Hepatocyte (in vitro differentiated cells): ENCODE measurements around the gene PDGFRB. TPM values are rescaled to one million over a fixed set of nuclear protein-coding genes. Genes with fewer than 3 reads are reported as not detected.
A peak's percentile ranks its signal among the peaks of the same experiment; 100 is the strongest.

Source experiments
- DNase-seq: peaks from one replicate; pipeline ENCODE4 v3.0.0-alpha.2; 2016; ENCODE audit warnings: low spot score
- H2AFZ ChIP-seq: fragments of 200-600 bp; sonication (generic); 2 replicates; pipeline ENCODE4 v1.6.0; 2016; ENCODE audit warnings: antibody characterized with exemption, mild to moderate bottlenecking
- H3K27ac ChIP-seq: fragments of 200-600 bp; sonication (generic); 2 replicates; pipeline ENCODE4 v1.5.1; 2016; ENCODE audit warnings: mild to moderate bottlenecking
- H3K27me3 ChIP-seq: fragments of 200-600 bp; sonication (generic); 2 replicates; pipeline ENCODE4 v1.6.1; 2016
- H3K36me3 ChIP-seq: fragments of 200-600 bp; sonication (generic); replicated peaks from 2 replicates; pipeline ENCODE4 v1.5.1; 2016; ENCODE audit warnings: low read depth; ENCODE audit not compliant: insufficient read depth
- H3K4me1 ChIP-seq: fragments of 200-600 bp; sonication (generic); 2 replicates; pipeline ENCODE4 v1.5.1; 2016; ENCODE audit warnings: mild to moderate bottlenecking, moderate library complexity; ENCODE audit not compliant: insufficient read depth
- H3K4me2 ChIP-seq: fragments of 200-600 bp; sonication (generic); 2 replicates; pipeline ENCODE4 v1.6.0; 2016
- H3K4me3 ChIP-seq: fragments of 200-600 bp; sonication (generic); 2 replicates; pipeline ENCODE4 v1.5.1; 2016; ENCODE audit warnings: mild to moderate bottlenecking
- H3K79me2 ChIP-seq: fragments of 200-600 bp; sonication (generic); 2 replicates; pipeline ENCODE4 v1.6.0; 2017; ENCODE audit warnings: mild to moderate bottlenecking
- H3K9me2 ChIP-seq: fragments of 200-600 bp; sonication (generic); replicated peaks from 2 replicates; pipeline ENCODE4 v1.6.0; 2017; ENCODE audit warnings: mild to moderate bottlenecking; ENCODE audit not compliant: insufficient read depth
- H3K9me3 ChIP-seq: fragments of 200-600 bp; sonication (generic); 2 replicates; pipeline ENCODE4 v1.5.1; 2016; ENCODE audit warnings: low read depth, mild to moderate bottlenecking
- H4K20me1 ChIP-seq: fragments of 200-600 bp; sonication (generic); 2 replicates; pipeline ENCODE4 v1.6.0; 2016; ENCODE audit warnings: mild to moderate bottlenecking; ENCODE audit not compliant: insufficient read depth, poor library complexity, severe bottlenecking
- EZH2 ChIP-seq: fragments of 200-600 bp; sonication (generic); IDR thresholded peaks from 2 replicates; pipeline ENCODE4 v1.6.1; 2016; ENCODE audit warnings: antibody characterized with exemption, mild to moderate bottlenecking, borderline replicate concordance
- EZH2phosphoT487 ChIP-seq: fragments of 200-600 bp; sonication (generic); IDR thresholded peaks from one replicate; pipeline ENCODE4 v1.6.1; 2018; ENCODE audit warnings: antibody characterized with exemption, mild to moderate bottlenecking, low read depth, moderate library complexity; ENCODE audit not compliant: unreplicated experiment, severe bottlenecking
- WGBS: methylation state at CpG from one replicate; pipeline ENCODE4 v1.1.6; 2016; ENCODE audit warnings: low lambda C conversion rate; ENCODE audit errors: missing lambda C conversion rate; 5-methylcytosine and 5-hydroxymethylcytosine counted together
- polyA plus RNA-seq: library from polyadenylated mRNA; unstranded; fragments of >200 nt; fragmentation: Nextera tagmentation; extraction: Ambion mirVana; gene quantifications from 2 replicates; pipeline ENCODE4 v1.2.1, GENCODE V29; 2016
- total RNA-seq: library from RNA; depleted of rRNA; stranded (reverse); fragments of >200 nt; gene quantifications from 2 replicates; pipeline ENCODE4 v1.2.3, GENCODE V29; 2014
- TF ChIP-seq, protein P1 (sequence below): fragments of 200-600 bp; sonication (generic); IDR thresholded peaks from 2 replicates; pipeline ENCODE4 v1.5.1; 2016; ENCODE audit warnings: antibody characterized with exemption, mild to moderate bottlenecking; ENCODE audit not compliant: poor library complexity

The PDGFRB gene
- total and polyA plus RNA-seq, 2 experiments from 2014 or later: 55.1 to 55.2 TPM

DNA sequence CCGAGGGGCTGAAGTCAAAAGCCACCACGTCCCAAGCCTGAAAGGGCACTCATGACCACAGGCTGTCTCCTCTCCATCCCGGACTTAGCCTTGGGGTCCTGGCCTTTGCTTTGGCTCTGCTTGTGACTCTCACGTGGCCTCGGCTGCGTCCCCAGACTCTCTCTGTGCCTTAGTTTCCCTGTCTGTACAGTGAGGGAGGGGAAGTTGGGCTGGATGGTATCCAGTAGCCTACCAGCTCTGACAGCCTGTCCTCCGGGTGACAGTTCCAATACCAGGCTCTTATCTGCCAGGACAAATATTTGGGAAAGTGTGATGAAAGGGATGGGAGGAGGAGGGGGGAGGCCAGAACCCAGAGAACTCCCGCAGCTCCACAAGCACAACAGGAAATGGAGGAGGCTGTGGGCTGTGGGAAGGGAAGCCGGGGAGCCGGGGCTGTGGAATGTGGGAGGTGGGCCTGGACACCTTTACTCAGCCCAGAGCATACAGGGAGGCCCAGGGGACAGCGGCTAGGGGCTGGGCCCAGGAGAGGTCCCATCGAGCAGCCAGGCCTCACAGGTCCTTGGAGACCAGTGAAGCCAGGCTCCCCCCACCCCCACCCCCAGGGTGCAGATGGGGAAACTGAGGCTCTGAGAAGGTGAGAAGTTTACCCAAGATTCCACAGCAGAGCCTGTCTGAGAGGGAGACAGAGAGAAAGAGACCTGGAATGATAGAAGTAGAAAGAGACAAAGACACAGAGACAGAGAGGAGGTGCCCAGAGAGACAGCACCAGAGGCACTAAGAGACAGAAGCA, 18.3 kb downstream of the PDGFRB start:
- peak; percentile 52 for DNase-seq
- Histone ChIP-seq H3K4me3 (no peak overlapping the region), H4K20me1 (no peaks in the 10 kb centered on the region), H3K36me3 (no peaks in the 10 kb centered on the region), H3K9me3 (no peaks in the 10 kb centered on the region), H3K27me3 (no peaks in the 10 kb centered on the region), H3K4me1 (peaks cover 58% of the 10 kb centered on the region), H3K79me2 (peaks cover 20% of the 10 kb centered on the region), H2AFZ (no peak overlapping the region), H3K9me2 (no peaks in the 10 kb centered on the region), H3K4me2 (peak overlapping the region; percentile 51), H3K27ac (peak overlapping the region; percentile 93)
- TF ChIP-seq, protein P1, sequence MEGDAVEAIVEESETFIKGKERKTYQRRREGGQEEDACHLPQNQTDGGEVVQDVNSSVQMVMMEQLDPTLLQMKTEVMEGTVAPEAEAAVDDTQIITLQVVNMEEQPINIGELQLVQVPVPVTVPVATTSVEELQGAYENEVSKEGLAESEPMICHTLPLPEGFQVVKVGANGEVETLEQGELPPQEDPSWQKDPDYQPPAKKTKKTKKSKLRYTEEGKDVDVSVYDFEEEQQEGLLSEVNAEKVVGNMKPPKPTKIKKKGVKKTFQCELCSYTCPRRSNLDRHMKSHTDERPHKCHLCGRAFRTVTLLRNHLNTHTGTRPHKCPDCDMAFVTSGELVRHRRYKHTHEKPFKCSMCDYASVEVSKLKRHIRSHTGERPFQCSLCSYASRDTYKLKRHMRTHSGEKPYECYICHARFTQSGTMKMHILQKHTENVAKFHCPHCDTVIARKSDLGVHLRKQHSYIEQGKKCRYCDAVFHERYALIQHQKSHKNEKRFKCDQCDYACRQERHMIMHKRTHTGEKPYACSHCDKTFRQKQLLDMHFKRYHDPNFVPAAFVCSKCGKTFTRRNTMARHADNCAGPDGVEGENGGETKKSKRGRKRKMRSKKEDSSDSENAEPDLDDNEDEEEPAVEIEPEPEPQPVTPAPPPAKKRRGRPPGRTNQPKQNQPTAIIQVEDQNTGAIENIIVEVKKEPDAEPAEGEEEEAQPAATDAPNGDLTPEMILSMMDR: no peak
- no peak for TF ChIP-seq EZH2phosphoT487
- no peak for TF ChIP-seq EZH2
- WGBS: 50% methylated on average over 8 of the region's 12 CpGs

GRCh38 chr5:150136305-150137167, 19.1 kb downstream of the PDGFRB start:
- no peak for DNase-seq
- WGBS: 84% methylated on average over 16 of the region's 16 CpGs
- TF ChIP-seq EZH2 (no peak), EZH2phosphoT487 (no peak)
- TF ChIP-seq, protein P1: no peak
- no peak overlapping the region for H2AFZ ChIP-seq
- peaks cover 20% of the 10 kb centered on the region for H3K79me2 ChIP-seq
- no peaks in the 10 kb centered on the region for H3K27me3 ChIP-seq
- H3K27ac ChIP-seq: peak overlapping the region; percentile 93
- H3K9me3 ChIP-seq: no peaks in the 10 kb centered on the region
- peaks cover 49% of the 10 kb centered on the region for H3K4me1 ChIP-seq
- H3K4me2 ChIP-seq: no peak overlapping the region
- H3K4me3 ChIP-seq: no peak overlapping the region
- no peaks in the 10 kb centered on the region for H3K9me2 ChIP-seq
- no peaks in the 10 kb centered on the region for H4K20me1 ChIP-seq
- no peaks in the 10 kb centered on the region for H3K36me3 ChIP-seq

DNA sequence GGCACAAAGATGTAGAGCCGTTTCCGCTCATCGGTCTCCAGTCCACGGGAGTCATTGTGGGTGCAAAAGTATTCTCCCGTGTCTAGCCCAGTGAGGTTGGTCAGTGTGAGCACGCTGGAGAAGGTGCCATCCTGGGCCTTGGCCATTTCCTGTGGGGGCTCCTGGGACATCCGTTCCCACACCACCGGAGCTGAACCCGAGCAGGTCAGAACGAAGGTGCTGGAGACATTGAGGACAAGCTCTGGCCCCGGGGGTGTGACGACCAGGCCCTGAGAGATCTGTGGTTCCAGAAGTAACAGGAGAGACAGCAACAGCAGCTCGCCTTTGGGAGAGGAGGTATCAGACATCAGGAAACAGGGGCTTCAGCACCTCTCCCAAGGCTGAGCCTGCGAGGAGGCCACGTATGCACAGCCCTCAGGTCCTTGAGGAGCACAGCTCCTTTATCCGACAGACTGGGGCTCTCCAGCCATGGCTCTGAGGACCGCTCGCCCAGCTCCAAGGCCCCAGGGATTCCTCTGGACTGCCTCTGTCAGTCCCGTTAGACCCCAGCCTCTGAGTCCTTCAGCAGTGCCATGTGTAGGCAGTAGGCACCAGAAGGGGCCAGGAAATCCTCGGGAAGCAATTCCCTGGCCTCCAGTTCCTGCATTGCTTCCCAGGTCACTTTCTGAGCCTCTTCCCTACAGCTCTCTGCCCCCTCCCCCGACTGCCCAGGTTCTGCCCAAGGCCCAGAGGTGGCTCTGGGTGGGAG, 19.9 kb downstream of the PDGFRB start:
- WGBS: 91% methylated on average over 21 of the region's 21 CpGs
- H2AFZ ChIP-seq: no peak overlapping the region

More for the DNA sequence above, 19.9 kb downstream of the PDGFRB start:
- no peak overlapping the region for H3K4me3 ChIP-seq
- H3K4me1 ChIP-seq: peaks cover 41% of the 10 kb centered on the region
- H3K27ac ChIP-seq: no peak overlapping the region
- H3K9me3 ChIP-seq: no peaks in the 10 kb centered on the region
- no peaks in the 10 kb centered on the region for H3K9me2 ChIP-seq
- no peak for DNase-seq
- no peaks in the 10 kb centered on the region for H3K36me3 ChIP-seq
- H4K20me1 ChIP-seq: no peaks in the 10 kb centered on the region
- H3K79me2 ChIP-seq: peaks cover 20% of the 10 kb centered on the region
- TF ChIP-seq EZH2: no peak
- no peak for TF ChIP-seq EZH2phosphoT487
- TF ChIP-seq, protein P1: no peak
- no peaks in the 10 kb centered on the region for H3K27me3 ChIP-seq
- no peak overlapping the region for H3K4me2 ChIP-seq
